SK-N-SH (cell line): ENCODE results near the gene SLAMF6. TPM values are rescaled to one million over a fixed set of nuclear protein-coding genes. Genes with fewer than 3 reads are reported as not detected.

Source experiments
- CTCF ChIA-PET: fragments of 300-600, 350-600 bp; formaldehyde crosslinking; extraction: SDS; loops from one replicate; lab custom pipeline; 2021; lab: Yijun Ruan, JAX
- POLR2A ChIA-PET: fragments of 350-600 bp; sonication (Branson Sonifier 250); formaldehyde crosslinking; extraction: SDS; loops from one replicate; lab custom pipeline; 2020; ENCODE audit warnings: antibody characterized with exemption, inconsistent platforms; lab: Yijun Ruan, JAX
- DNase-seq: peaks from one replicate; pipeline ENCODE4 v3.0.0; 2012
- H2AFZ ChIP-seq: fragments of 200-600 bp; sonication (generic); 2 replicates; pipeline ENCODE4 v1.8.1; 2016; ENCODE audit warnings: antibody characterized with exemption, mild to moderate bottlenecking, low read depth
- H3F3A ChIP-seq: fragments of 200-600 bp; sonication (generic); replicated peaks from 2 replicates; pipeline ENCODE3; 2016; ENCODE audit warnings: antibody characterized with exemption, mild to moderate bottlenecking; ENCODE audit not compliant: insufficient read depth
- H3K27ac ChIP-seq, 2 experiments: fragments of 200-500 bp in 1 of 2; fragments of 200-600 bp in 1 of 2; sonication (Bioruptor generic) in 1 of 2; sonication (generic), shearing (Covaris generic) in 1 of 2; 2 replicates each; pipeline versions ENCODE4 v1.5.1 to v1.6.1; 2014 to 2016; ENCODE audit warnings: low read depth in 2 of 2, inconsistent platforms in 1 of 2, low read length in 1 of 2, mild to moderate bottlenecking in 1 of 2, mixed read lengths in 1 of 2
- H3K27me3 ChIP-seq: fragments of 200-600 bp; sonication (generic), shearing (Covaris generic); 2 replicates; pipeline ENCODE4 v1.6.1; 2016; ENCODE audit warnings: mixed run types; ENCODE audit not compliant: insufficient read depth
- H3K36me3 ChIP-seq, 2 experiments: fragments of 200-500 bp in 1 of 2; fragments of 200-600 bp in 1 of 2; sonication (Bioruptor generic) in 1 of 2; sonication (generic) in 1 of 2; replicated peaks in 1 of 2; 2 replicates each; pipeline versions ENCODE3 to v1.5.1; 2014 to 2016; ENCODE audit warnings: low read length in 1 of 2, mild to moderate bottlenecking in 1 of 2; ENCODE audit not compliant: insufficient read depth in 2 of 2, control insufficient read depth in 1 of 2
- H3K4me1 ChIP-seq, 2 experiments: fragments of 200-500 bp in 1 of 2; fragments of 200-600 bp in 1 of 2; sonication (Bioruptor generic) in 1 of 2; sonication (generic), shearing (Covaris generic) in 1 of 2; 2 replicates each; pipeline versions ENCODE4 v1.5.1 to v1.6.1; 2014 to 2016; ENCODE audit warnings: low read depth in 1 of 2, low read length in 1 of 2, mixed run types in 1 of 2; ENCODE audit not compliant: insufficient read depth in 2 of 2, control insufficient read depth in 1 of 2
- H3K4me2 ChIP-seq: fragments of 200-600 bp; sonication (generic), shearing (Covaris generic); 2 replicates; pipeline ENCODE4 v1.6.1; 2017; ENCODE audit warnings: mixed run types
- H3K4me3 ChIP-seq, 2 experiments: fragments of 200-500 bp in 1 of 2; fragments of 200-600 bp in 1 of 2; sonication (Bioruptor generic) in 1 of 2; sonication (generic), shearing (Covaris generic) in 1 of 2; 2 replicates each; pipeline versions ENCODE4 v1.5.1 to v1.8.1; 2014 to 2016; ENCODE audit warnings: low read depth in 2 of 2, inconsistent platforms in 1 of 2, low read length in 1 of 2, mild to moderate bottlenecking in 1 of 2, mixed read lengths in 1 of 2, moderate library complexity in 1 of 2
- H3K79me2 ChIP-seq: fragments of 200-600 bp; sonication (generic); 2 replicates; pipeline ENCODE4 v1.8.1; 2017; ENCODE audit warnings: mild to moderate bottlenecking; ENCODE audit not compliant: insufficient read depth
- H3K9ac ChIP-seq: fragments of 200-600 bp; sonication (generic); 2 replicates; pipeline ENCODE4 v1.6.1; 2017; ENCODE audit warnings: mixed run types
- H3K9me2 ChIP-seq: fragments of 200-600 bp; sonication (generic); 2 replicates; pipeline ENCODE4 v1.6.1; 2017; ENCODE audit warnings: mixed run types
- H3K9me3 ChIP-seq: fragments of 200-600 bp; sonication (generic); 2 replicates; pipeline ENCODE4 v1.6.1; 2017; ENCODE audit warnings: mixed run types, mild to moderate bottlenecking, moderate library complexity
- H4K20me1 ChIP-seq: fragments of 200-600 bp; sonication (generic); 2 replicates; pipeline ENCODE4 v1.6.1; 2017; ENCODE audit warnings: mild to moderate bottlenecking, mixed run types; ENCODE audit not compliant: insufficient read depth
- ELF1 ChIP-seq: IDR thresholded peaks from 2 replicates; pipeline ENCODE4 v1.4.0; 2012
- EP300 ChIP-seq, 2 experiments: IDR thresholded peaks; 2 replicates each; pipeline versions ENCODE4 v1.4.0 to v1.6.1; 2012; ENCODE audit warnings: borderline replicate concordance in 1 of 2, low read depth in 1 of 2, low read length in 1 of 2
- FOSL2 ChIP-seq: IDR thresholded peaks from 2 replicates; pipeline ENCODE4 v1.4.0; 2012; ENCODE audit warnings: low read depth, mild to moderate bottlenecking, moderate library complexity, borderline replicate concordance
- FOXJ3 ChIP-seq: sonication (generic); formaldehyde crosslinking; IDR thresholded peaks from 2 replicates; pipeline ENCODE4 v1.5.1; 2020; ENCODE audit warnings: mild to moderate bottlenecking, missing genetic modification reagents
- FOXM1 ChIP-seq: IDR thresholded peaks from 2 replicates; pipeline ENCODE4 v1.4.0; 2012; ENCODE audit warnings: low read depth, mild to moderate bottlenecking
- GATA2 ChIP-seq: sonication (generic); formaldehyde crosslinking; IDR thresholded peaks from 2 replicates; pipeline ENCODE4 v1.5.0; 2020; ENCODE audit warnings: mild to moderate bottlenecking, missing genetic modification reagents
- IRF3 ChIP-seq: fragments of 150-350 bp; IDR thresholded peaks from 2 replicates; pipeline ENCODE4 v1.6.1; 2016; ENCODE audit warnings: mild to moderate bottlenecking, low read depth, low read length
- JUND ChIP-seq: IDR thresholded peaks from 2 replicates; pipeline ENCODE4 v1.4.0; 2012
- MAX ChIP-seq: IDR thresholded peaks from 2 replicates; pipeline ENCODE4 v1.4.0; 2012; ENCODE audit warnings: low read depth
- MXI1 ChIP-seq: IDR thresholded peaks from 2 replicates; pipeline ENCODE4 v1.6.1; 2012; ENCODE audit warnings: mild to moderate bottlenecking, low read depth, low read length, improper control_type of control experiment
- RFX5 ChIP-seq: IDR thresholded peaks from 2 replicates; pipeline ENCODE4 v1.6.1; 2012; ENCODE audit warnings: mild to moderate bottlenecking, improper control_type of control experiment, low read length
- SIN3A ChIP-seq: IDR thresholded peaks from 2 replicates; pipeline ENCODE4 v1.6.1; 2012; ENCODE audit warnings: low read depth, mild to moderate bottlenecking, low read length, moderate library complexity, borderline replicate concordance
- USF2 ChIP-seq: fragments of 150-350 bp; IDR thresholded peaks from 2 replicates; pipeline ENCODE4 v1.6.1; 2017; ENCODE audit warnings: antibody characterized with exemption, low read length, low read depth, borderline replicate concordance
- ZBTB33 ChIP-seq: IDR thresholded peaks from 2 replicates; pipeline ENCODE4 v1.4.0; 2012; ENCODE audit warnings: low read depth, borderline replicate concordance
- WGBS: methylation state at CpG from one replicate; pipeline ENCODE4 v1.1.6; 2017; ENCODE audit warnings: low lambda C conversion rate; 5-methylcytosine and 5-hydroxymethylcytosine counted together
- polyA plus RNA-seq, 3 experiments: library from polyadenylated mRNA; depleted of rRNA; stranded (reverse); fragments of >200 nt; gene quantifications; 2 replicates each; pipeline ENCODE4 v1.2.3, GENCODE V29; 2012

The SLAMF6 gene
- polyA plus RNA-seq, 1 of the 3 experiments (the other 2 are of a cell fraction), result not detected

- TF ChIP-seq GATA2 (CRISPR knock-in tag) (no peak), ELF1 (no peak), EP300 (IDR thresholded peaks at IDR 0.05; ENCODE audit: borderline replicate concordance in 1 of 2, low read depth in 1 of 2, low read length in 1 of 2) (no peak), FOXM1 (no peak), MAX (no peak)
Observed at GRCh38 chr1:160550572-160551034, 27.5 kb upstream of the SLAMF6 start (continued).

- Histone ChIP-seq H3K4me2 (no peak overlapping the region), H2AFZ (no peak overlapping the region), H3K4me1 (no peaks in the 10 kb centered on the region), H3K9me3 (no peaks in the 10 kb centered on the region), H3K4me3 (no peak overlapping the region), H3F3A (no peaks in the 10 kb centered on the region), H3K27ac (no peak overlapping the region), H3K9ac (no peak overlapping the region), H3K36me3 (no peaks in the 10 kb centered on the region), H3K79me2 (no peaks in the 10 kb centered on the region), H3K9me2 (no peaks in the 10 kb centered on the region), H4K20me1 (no peaks in the 10 kb centered on the region), H3K27me3 (no peaks in the 10 kb centered on the region; the same call in 1 of the 2 replicates)
- ChIA-PET POLR2A (no interaction called here), CTCF (interaction anchor here (0.7 kb wide), 1 partner anchor 188 kb away, joined by 3 read pairs; no protein-coding TSS in a partner anchor)
- TF ChIP-seq MXI1 (no peak), IRF3 (no peak), GATA2 (CRISPR knock-in tag) (no peak), ELF1 (no peak), RFX5 (no peak), SIN3A (no peak), FOSL2 (no peak), FOXJ3 (CRISPR knock-in tag) (no peak)
- no peak for DNase-seq
- WGBS, result 0% methylated on average over 3 of the region's 3 CpGs
Observed at GRCh38 chr1:160549665-160550006, 26.6 kb upstream of the SLAMF6 start.

- WGBS, result 4% methylated on average over 5 of the region's 5 CpGs
- H3K9ac ChIP-seq, result no peak overlapping the region
- CTCF ChIA-PET, result interaction anchor here (0.7 kb wide), 1 partner anchor 188 kb away, joined by 3 read pairs; no protein-coding TSS in a partner anchor
Observed at GRCh38 chr1:160548960-160549664, 26.1 kb upstream of the SLAMF6 start.

More at GRCh38 chr1:160548960-160549664, 26.1 kb upstream of the SLAMF6 start:
- no peaks in the 10 kb centered on the region for H3F3A ChIP-seq
- TF ChIP-seq ZBTB33, result no peak
- no peak for TF ChIP-seq FOXJ3 (CRISPR knock-in tag)
- no peak for TF ChIP-seq JUND
- TF ChIP-seq EP300 (IDR thresholded peaks at IDR 0.05; ENCODE audit: borderline replicate concordance in 1 of 2, low read depth in 1 of 2, low read length in 1 of 2), result no peak
- no peak for TF ChIP-seq FOXM1
- TF ChIP-seq USF2, result no peak
- TF ChIP-seq, all 33 proteins: peak for 0
- Histone ChIP-seq H4K20me1 (no peaks in the 10 kb centered on the region), H2AFZ (no peak overlapping the region), H3K9me2 (no peaks in the 10 kb centered on the region), H3K4me1 (no peaks in the 10 kb centered on the region), H3K36me3 (no peaks in the 10 kb centered on the region), H3K27me3 (no peaks in the 10 kb centered on the region; the same call in 1 of the 2 replicates), H3K9me3 (no peaks in the 10 kb centered on the region), H3K4me2 (no peak overlapping the region), H3K79me2 (no peaks in the 10 kb centered on the region), H3K4me3 (no peak overlapping the region), H3K27ac (no peak overlapping the region)
- POLR2A ChIA-PET, result no interaction called here
- DNase-seq, result no peak
